ENCODE data around the gene MRPS7. TPM values are rescaled to one million over a fixed set of nuclear protein-coding genes. Genes with fewer than 3 reads are reported as not detected.

Gene MRPS7
- total RNA-seq, 2 experiments from 2014 or later, result 103 to 127 TPM

- H3K4me1 ChIP-seq (ENCODE audit: insufficient read depth, low read length, poor library complexity, severe bottlenecking), result peaks cover 90% of the 10 kb centered on the region
- DNase-seq (ENCODE audit: low spot score), result peak; percentile 94
- H3K9me3 ChIP-seq (ENCODE audit: low read length), result no peaks in the 10 kb centered on the region
- H3K79me2 ChIP-seq (ENCODE audit: insufficient read depth, low read depth, low read length), result no peaks in the 10 kb centered on the region
- H3K27ac ChIP-seq (ENCODE audit: low read depth, low read length, poor library complexity, severe bottlenecking), result peak overlapping the region; percentile 95
- peak overlapping the region; percentile 62 for H3K4me3 ChIP-seq (ENCODE audit: low read depth, low read length, poor library complexity, severe bottlenecking)
- ChIA-PET CTCF (ENCODE audit: unreplicated experiment) (interaction anchor here (0.6 to 1.5 kb wide), 7 partner anchors 17 to 770 kb away, joined by 3 to 4 read pairs (median 3); no protein-coding TSS in a partner anchor), POLR2A (interaction anchor here (0.5 to 5.8 kb wide), 24 partner anchors 9 to 258 kb away, joined by 3 to 108 read pairs (median 4); partner anchors contain the start of genes GRB2 and MIF4GD)
- peak overlapping the region; percentile 47; the same call in 1 of the 2 replicates for H2AFZ ChIP-seq (ENCODE audit: low read length)
- peak overlapping the region; percentile 75 for H3K4me2 ChIP-seq (ENCODE audit: low read length)
- H3K9me2 ChIP-seq (ENCODE audit: insufficient read depth, low read length), result no peaks in the 10 kb centered on the region
- TSS peak; percentile 85 for BruUV-seq (replicated peaks)
- TF ChIP-seq EZH2phosphoT487 (IDR thresholded peaks at IDR 0.05; ENCODE audit: borderline replicate concordance, low read depth, low read length) (no peak), CTCF (conservative IDR thresholded peaks at IDR 0.05; ENCODE audit: low read length) (no peak)
- H4K20me1 ChIP-seq (ENCODE audit: insufficient read depth, low read length), result no peaks in the 10 kb centered on the region
- intact Hi-C loops (cut with micrococcal nuclease; ENCODE audit: unreplicated experiment), result loop anchor here (1.0 kb wide), 2 partner anchors 25 to 50 kb away; no protein-coding TSS in a partner anchor
- H3K36me3 ChIP-seq (ENCODE audit: insufficient read depth, low read length), result peaks cover 7% of the 10 kb centered on the region; the same call in 1 of the 2 replicates
Observed at GRCh38 chr17:75295201-75296158, 33.8 kb downstream of the MRPS7 start.

GRCh38 chr17:75300280-75300679 lies 38.6 kb downstream of the MRPS7 start:
- Histone ChIP-seq H3K9me3 (ENCODE audit: low read length) (no peaks in the 10 kb centered on the region), H3K79me2 (ENCODE audit: insufficient read depth, low read depth, low read length) (no peaks in the 10 kb centered on the region), H3K27ac (ENCODE audit: low read depth, low read length, poor library complexity, severe bottlenecking) (peak overlapping the region; percentile 28), H3K4me2 (ENCODE audit: low read length) (no peak overlapping the region), H3K4me3 (ENCODE audit: low read depth, low read length, poor library complexity, severe bottlenecking) (no peak overlapping the region), H3K36me3 (ENCODE audit: insufficient read depth, low read length) (peaks cover 7% of the 10 kb centered on the region; the same call in 1 of the 2 replicates), H4K20me1 (ENCODE audit: insufficient read depth, low read length) (no peaks in the 10 kb centered on the region), H3K4me1 (ENCODE audit: insufficient read depth, low read length, poor library complexity, severe bottlenecking) (peaks cover 48% of the 10 kb centered on the region), H3K9me2 (ENCODE audit: insufficient read depth, low read length) (no peaks in the 10 kb centered on the region), H2AFZ (ENCODE audit: low read length) (no peak overlapping the region)
- TF ChIP-seq CTCF (conservative IDR thresholded peaks at IDR 0.05; ENCODE audit: low read length) (no peak), EZH2phosphoT487 (IDR thresholded peaks at IDR 0.05; ENCODE audit: borderline replicate concordance, low read depth, low read length) (no peak)
- DNase-seq (ENCODE audit: low spot score), result no peak
- no TSS peak for BruUV-seq (replicated peaks)
- intact Hi-C loops (cut with micrococcal nuclease; ENCODE audit: unreplicated experiment), result no loop called here
- ChIA-PET CTCF (ENCODE audit: unreplicated experiment) (no interaction called here), POLR2A (interaction anchor here (0.6 to 5.8 kb wide), 10 partner anchors 10 to 109 kb away, joined by 3 to 108 read pairs (median 4); no protein-coding TSS in a partner anchor)
